Measurements from ENCODE around the gene TNFRSF21. TPM values are rescaled to one million over a fixed set of nuclear protein-coding genes. Genes with fewer than 3 reads are reported as not detected.
"Not testable (repeated sequence)": the region's sequence is repeated elsewhere in the genome, so short reads cannot be mapped to it uniquely, and the experiment has no call there.

The TNFRSF21 gene
- total RNA-seq, 1 experiment from 2014 or later, result 181 TPM

DNA sequence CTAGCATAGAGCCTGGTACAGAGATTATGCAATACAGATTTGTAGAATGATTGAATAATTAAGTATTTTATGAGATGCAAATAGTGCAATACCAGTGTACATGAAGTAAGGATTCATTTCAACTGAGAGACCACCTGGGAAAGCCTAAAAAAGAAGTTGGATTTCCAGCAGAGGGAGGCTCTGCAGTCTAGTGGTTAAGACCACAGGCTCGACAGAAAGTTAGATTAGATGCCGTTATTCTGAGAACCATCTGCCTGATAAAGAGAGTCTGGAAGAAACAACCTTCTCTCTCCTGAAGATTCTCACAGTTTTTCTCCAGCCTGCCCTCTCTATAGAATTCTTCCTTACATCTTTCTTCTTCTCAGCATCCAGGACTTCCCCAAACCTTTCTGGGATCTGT is 13.6 kb upstream of the TNFRSF21 start:
- no peak for DNase-seq (ENCODE audit: low read depth)

DNA sequence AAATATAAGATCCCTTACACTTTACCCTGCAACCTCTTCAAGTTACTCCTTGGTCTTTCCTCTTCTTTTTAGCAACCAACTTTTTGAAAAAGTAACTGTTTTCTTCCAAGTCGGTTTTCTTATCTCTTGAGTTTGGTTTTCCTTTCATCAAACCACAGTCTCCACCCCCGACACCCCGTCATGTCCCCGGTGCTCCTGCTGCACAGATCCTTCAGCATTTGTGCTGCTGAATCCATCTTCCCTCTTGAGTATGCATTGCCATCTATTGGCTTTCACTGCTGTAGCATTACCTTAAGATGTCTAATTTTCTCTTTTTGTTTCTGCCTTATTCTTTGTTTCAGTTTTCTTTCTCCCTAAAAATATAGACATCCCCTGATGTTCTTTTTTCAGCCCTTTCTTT is 11.9 kb upstream of the TNFRSF21 start:
- DNase-seq (ENCODE audit: low read depth), result peak; percentile 41

DNA sequence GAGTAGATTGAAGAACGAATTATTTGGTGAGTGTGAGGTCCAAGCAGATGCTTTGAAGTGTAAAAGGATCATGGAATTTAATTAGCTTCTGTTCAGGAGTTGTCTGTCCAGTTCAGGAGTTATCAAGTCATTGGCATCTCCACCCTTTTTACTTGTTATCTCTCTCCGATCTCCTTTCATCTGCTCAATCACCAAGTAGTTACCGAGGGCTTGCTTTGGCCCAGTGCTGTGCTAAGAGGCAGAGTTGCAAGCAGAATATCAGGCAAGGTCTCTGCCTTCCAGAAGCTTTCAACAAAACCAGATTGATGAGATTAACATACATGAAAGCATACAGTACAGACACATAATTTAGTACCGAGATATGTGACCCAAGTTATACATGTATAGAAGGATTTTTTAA is 10.2 kb upstream of the TNFRSF21 start:
- no peak for DNase-seq (ENCODE audit: low read depth)

DNA sequence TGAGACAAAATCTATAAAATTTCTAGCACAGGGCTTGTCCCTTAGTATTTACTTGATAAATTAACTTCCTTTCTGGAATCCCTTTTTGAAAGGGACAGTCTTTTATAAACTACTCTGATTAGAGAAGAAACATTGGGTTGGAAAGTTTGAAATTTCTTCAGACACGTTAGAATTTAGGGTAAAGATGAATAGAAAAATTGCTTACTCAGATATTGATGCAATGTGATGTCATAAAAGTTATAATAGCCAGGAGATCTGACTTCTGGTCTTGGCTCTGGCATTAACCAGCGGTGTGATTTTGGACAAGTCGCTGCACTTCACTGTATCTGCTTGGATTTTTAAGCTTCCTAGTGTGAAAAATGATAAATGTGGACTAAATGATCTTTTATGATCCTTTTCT is 9.7 kb upstream of the TNFRSF21 start:
- no peak for DNase-seq (ENCODE audit: low read depth)

DNA sequence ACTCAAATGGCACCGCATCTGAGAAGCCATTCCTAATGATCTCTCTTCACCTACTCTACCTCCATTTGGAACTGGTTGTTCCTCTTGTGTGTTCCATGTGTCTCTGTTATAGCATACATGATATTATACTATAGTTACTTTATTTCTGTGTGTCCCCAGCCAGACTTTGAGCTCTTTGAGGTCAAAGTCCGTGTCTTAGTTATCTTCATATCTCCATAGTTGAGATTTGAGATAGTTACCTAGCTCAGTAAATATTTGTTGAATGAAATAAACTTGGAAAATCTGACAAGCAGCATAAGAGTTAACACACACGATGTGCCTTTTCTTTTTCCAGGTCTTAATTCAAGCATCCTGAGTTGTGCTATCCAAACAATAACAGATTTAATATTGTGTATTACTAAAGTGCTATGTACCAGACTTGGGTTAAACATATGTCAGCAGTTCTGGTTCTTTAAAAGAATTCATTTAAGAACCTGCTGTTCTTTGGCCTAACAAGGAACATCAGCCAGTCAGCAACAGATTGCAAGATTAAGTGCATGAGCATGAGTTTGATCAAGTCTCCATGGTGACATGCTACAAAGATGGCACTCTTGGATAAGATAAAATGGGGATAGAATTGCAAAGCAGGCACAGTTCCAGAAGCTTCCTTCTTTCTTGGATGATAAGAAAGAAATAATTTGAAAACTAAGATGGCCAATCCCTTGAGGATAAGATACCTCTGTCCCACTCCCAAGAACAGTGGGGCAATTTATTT is 8.7 kb upstream of the TNFRSF21 start:
- DNase-seq (ENCODE audit: low read depth), result no peak

DNA sequence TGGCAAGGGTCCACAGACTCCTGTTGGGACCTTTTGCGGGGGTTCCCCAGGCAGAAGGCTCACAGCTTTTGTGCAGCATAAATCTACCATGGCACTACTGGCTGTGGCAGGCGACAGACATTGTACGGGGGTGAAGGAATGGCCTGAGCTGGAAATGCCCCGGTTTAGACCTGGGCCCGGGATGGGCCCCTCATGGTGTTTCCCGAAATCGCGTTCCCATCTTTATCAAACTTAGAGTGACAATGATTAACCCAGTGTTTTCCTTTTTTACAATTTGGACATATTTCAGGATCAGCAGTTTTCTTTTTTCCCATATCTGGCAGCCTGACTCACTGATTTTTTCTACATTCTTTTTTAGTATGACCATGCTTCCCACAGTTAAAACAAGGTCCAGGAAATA is 5.5 kb upstream of the TNFRSF21 start:
- DNase-seq (ENCODE audit: low read depth), result not testable (repeated sequence)

DNA sequence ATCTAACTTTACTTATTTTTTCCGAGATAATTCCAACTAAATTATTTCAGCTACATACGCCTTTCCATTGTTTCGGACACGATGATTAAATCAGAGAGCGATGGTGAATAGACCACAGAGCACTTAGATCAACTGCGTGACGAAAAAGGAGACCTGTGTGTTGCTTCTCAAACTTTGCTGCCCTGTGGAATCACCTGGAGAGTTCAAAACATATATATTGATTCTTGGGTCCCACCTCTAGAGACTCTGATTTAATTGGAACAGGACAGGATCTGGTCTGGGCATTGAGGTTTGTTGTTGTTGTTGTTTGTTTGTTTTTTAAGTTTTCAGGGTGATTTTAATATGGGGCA is 401 bp upstream of the TNFRSF21 start:
- DNase-seq (ENCODE audit: low read depth), result no peak

DNA sequence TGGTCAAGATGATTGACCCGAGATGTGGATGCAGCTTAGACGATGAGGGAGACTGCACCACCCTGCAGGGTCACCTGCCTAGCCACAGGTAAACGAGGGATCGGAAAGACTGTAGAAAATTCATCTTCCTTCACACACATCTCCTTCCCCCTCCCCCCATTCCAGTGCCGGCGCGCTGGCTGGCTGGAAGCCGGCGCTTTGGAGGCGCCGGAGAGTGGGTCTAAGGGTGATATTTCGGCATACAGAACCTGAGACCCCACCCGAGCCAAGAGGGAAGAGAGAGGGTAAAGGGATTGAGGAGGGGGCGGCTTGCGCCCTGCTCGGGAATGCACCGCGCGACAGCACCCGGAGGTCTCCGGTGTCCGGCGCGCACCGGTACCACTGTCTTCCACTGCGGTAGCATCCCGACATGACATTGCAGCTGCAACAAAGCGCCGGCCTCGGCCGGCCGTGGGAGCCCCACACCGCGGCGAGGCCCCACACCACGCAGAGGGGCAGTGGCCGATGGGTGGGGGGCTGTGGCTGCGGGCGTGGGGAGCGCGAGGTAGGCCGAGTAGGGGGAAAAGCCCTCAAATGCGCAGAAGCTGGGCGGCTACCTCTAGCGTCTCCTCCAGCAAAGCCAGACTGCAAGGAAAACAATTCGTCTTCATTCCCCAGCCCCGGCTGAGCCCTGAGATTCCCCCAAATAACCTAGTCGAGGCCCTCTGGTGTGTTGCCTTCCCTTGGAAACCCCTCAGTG is 984 bp downstream of the TNFRSF21 start:
- DNase-seq (ENCODE audit: low read depth), result no peak

DNA sequence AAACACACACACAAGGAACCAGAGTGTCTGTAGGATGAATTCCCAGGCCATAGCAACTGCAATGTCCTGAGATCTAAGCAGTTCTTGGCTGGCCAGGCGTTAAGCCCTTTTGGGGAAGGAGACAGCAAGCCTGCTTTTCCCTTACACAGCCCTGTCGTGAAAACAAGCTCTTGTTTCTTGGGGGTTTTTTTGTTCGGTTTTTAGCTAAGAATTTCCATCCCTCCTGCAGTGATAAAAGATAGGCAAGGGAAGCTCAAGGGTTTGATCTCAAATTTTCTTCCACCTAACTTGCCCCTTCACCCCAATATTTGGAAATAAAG is 1.5 kb downstream of the TNFRSF21 start:
- no peak for DNase-seq (ENCODE audit: low read depth)

DNA sequence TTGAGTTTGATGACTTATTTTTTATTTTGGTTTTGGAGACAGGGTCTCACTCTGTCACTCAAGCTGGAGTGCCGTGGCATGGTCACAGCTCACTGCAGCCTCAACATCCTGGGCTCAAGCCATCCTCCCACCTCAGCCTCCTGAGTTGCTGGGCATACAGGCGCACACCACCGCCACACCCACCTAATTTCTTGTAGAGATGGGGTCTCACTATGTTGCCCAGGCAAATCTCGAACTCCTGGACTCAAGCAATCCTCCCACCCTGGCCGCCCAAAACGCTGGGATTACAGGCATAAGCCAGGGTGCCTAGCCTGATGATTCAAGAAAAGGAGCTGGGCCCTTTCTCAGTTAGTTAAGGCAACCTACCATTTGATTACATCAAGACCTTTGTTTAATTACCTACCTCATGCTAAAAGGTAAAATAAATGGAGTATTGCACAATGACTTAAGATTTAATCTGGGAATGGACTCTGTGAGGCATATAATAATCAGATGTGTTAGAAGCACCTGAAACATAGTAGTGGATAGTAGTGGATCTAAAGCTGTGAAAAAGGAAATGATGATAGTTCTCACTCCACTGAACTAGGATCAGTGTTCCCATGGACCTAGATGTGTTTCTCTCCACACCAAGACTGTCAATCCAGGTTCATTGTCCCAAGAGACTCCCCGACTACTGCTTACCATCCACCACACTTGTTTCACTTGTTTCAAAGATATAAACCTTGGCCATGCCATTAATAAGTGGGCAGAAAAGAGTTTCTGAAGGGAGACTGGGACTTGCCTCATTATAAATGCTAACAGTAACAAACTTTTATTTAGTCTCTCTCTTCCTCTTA is 2.1 kb downstream of the TNFRSF21 start:
- no peak for DNase-seq (ENCODE audit: low read depth)

DNA sequence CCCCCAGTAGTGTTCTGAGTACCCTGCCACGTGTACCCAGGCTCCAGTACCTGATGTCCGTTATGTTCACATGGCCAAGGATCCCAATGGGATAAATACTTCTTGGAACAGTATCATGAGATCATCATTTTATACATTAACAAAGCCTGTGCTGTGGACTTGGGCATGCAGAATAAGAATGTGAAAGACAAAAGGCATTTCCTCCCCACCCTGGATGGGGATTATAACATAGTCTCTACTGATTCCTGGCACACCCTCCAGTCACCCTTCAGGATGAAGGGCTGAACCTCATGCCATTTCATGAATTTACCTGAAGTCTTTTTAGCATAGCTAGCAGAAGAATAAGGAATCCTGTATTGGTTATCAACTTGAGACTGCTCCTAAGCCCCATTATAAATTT is 2.8 kb downstream of the TNFRSF21 start:
- no peak for DNase-seq (ENCODE audit: low read depth)

DNA sequence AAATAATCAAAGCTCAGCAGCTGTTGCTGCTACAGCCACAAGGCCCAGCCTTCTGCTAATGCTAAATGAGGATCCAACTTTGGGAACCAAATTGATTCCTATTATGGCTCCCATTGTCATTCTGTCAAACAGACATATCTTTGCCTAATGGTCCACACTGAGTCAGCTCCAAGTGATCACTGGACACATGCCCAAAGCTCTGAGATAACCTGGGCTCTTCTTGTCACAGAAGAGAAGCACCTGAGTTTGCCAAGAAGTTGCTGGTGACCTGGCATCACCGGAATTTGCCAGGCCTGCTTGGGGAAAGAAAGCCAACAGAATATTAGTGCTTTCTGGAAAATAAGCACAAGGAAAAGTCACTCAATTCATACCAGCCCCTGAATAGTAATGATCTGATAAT is 5.8 kb downstream of the TNFRSF21 start:
- DNase-seq (ENCODE audit: low read depth), result no peak

DNA sequence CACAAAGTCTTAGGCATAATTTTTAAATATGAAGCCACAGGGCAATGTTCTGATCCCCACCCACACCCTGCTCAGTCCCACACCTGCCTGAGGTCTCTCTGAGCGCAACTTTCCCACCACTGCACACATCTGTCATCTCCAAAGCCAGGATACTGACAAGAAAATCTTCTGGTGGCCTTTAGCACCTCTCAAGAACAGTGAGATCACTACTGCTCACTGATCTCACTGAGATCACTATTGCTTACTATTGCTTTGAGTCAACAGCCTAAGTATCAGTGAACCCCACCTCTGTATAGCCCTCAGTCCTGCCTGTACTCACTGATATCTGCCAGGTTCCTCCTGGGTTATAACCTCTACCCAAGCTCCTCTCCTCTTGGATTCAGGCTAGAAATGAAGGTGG is 6.4 kb downstream of the TNFRSF21 start:
- DNase-seq (ENCODE audit: low read depth), result no peak

DNA sequence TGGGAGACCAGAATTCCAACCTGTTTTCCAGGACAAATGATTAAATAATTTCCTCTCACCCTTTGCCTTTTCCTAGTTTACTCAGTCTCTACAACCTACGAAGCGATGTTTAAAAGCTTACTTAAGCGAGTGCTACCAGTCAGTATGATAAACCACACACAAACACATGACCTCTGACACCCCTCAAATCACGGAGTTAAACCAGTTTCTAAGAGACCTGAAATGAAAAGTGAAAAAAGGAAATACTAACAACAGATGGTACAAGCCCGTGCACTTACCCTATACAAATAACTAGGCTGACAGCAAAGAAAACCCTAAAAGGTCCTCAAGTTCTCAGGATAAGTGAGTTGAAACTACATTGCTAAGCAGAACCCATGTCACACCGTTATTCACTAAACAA is 7.7 kb downstream of the TNFRSF21 start:
- DNase-seq (ENCODE audit: low read depth), result no peak

DNA sequence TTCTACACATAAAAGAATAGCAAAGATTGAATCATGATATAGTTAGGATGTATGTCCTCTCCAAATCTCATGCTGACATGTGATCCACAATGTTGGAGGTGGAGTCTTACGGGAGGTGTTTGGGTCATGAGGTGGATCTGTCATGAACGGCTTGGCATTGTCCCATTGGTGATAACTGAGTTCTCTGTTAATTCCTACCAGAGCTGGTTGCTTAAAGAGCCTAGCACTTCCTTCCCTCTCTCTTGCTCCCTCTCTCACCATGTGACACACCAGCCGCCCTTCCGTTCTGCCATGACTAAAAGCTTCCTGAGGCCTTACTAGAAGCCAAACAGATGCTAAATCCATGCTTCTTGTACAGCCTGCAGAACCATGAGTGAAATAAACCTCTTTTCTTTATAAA is 8.3 kb downstream of the TNFRSF21 start:
- no peak for DNase-seq (ENCODE audit: low read depth)

DNA sequence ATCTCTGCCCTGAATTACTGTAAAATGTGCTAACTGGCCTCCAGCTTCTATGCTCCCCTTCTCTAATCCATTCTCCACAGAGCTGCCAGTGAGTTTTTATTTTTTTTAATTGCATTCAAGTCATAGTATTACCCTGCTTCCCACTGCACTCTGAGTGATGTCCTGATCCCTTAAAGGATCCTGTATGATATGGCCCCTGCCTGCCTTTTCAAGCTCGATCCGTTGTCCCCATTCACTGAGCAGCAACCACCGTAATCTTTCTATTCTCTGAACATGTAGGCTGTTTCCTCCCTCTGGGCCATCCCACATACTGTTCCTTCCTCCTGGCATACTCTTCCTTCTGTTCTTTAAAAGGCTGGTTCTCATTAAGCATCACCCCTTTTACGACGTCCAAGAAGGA is 9.3 kb downstream of the TNFRSF21 start:
- DNase-seq (ENCODE audit: low read depth), result no peak

DNA sequence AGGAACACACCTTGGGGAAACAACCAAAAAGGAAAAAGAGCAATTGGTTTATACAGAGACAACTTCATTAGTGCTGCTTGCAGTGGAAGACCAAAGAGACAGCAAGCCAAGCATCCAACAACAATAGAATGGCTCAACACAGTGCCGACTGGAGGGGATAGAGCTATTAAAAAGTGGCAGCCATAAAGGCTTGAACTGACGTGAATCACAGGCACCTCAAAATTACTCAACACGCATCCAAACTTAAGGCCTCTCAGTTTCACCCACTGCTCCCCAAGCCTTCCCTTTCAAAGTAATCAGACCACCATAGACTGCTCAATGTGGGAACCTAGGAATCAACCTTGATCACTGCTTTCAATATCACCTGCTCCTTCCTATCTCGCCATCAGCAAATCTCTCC is 9.7 kb downstream of the TNFRSF21 start:
- DNase-seq (ENCODE audit: low read depth), result no peak

DNA sequence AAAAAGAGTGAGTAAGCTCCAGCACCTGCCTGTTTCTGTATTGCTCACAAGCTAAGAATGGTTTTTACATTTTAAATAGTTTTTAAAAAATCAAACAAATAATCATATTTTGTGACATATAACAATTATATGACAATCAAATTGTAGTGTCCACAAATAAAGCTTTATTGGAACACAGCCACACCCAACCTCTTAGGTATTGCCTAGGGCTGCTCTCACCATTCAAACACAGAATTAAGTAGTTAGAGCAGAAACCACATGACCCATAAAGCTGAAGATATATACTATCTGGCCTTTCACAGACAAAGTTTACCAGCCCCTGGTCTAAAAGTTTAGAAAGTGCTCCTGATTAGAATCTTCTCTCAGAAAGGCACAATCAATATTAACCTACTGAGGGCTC is 11.2 kb downstream of the TNFRSF21 start:
- DNase-seq (ENCODE audit: low read depth), result no peak

DNA sequence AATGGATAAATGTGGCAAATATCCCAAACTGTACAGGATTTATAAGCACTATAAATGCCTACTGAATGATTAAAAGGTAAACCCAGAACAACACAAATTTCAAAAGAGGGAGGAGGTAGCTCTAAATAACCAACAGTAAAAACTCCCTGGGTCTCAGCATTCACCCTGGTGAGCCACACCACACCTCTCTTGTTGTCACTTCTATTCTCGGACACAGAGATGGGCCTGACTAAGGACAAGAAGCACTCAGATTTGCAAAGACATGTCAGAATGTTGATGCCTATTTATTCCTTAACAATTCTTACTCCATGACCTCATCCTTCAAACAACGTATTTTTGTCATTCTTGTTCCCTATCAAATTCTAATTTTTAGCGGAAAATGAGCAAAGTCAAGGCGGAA is 14.7 kb downstream of the TNFRSF21 start:
- DNase-seq (ENCODE audit: low read depth), result no peak

DNA sequence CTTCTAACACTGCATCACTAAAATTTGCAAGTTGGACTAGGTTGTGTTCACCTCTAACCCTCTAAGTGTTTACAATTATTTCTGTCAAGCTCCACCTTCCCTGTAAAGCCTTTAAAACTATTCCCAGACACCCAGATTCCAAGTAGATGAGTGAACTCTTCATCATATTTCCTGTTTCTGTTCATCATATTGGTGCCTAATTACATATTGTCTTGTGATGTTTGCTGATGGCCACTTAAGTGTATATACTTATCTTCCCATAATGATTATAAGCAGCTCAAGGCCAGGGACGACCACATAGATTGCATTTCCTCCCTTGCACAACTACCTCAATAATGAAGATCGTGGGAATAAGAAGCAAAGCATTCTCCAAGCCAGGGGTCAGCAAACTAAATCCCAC is 16.8 kb downstream of the TNFRSF21 start:
- no peak for DNase-seq (ENCODE audit: low read depth)

DNA sequence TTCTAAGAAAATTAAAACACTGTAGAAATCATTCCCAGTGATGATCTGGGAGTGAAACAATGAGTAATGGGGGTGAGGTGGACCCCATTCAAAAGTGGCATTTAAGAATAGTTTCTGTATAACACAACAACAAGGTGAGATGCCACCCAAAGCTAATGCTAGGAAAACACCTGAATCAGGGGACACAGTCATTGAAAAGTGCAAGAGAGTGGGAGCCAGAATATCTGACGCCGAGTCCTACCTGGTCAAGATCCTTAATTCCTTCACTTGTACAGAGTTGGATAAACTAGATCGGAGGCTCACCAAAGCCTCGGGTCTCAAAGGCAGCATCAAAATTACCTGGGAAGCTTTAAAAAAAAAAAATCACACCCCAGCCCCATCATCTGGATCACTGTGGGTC is 17.7 kb downstream of the TNFRSF21 start:
- DNase-seq (ENCODE audit: low read depth), result no peak

DNA sequence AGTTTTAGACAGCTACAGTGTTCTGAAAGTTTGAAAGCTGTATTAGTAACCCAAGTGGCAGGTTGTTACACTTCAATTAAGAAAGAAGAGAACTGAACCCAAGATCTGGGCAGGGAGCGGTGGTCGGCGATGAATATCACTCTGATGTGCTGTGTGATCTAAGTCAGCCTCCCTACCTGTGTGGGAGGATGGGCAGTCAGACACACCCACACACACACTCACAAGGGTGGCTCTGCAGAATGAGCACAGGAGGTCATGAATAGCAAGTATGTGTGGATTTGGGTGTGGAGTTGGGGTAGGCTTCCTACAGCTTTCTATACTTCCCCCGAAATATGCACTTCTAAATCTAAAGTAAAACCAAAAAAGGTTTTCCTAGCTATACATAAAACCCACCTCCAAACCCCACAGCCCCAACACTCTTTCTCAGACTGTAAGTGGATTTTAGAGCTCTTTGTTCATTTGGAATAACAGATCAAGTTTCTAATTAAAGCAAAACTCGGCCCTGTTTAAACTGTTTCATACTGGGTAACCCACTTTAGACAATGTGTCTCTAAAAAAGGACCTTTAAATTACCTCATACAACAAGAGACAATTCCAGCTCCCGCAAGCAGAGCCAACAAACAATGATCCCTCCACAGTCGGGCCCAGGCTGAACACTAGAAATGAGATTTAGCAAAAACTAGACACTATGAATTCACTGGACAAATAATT is 19.4 kb downstream of the TNFRSF21 start:
- no peak for DNase-seq (ENCODE audit: low read depth)

Data from RPMI7951 (cell line).